IPS-15b (cell line): ENCODE data around the gene CDK4.
"Not testable (repeated sequence)": the region's sequence is repeated elsewhere in the genome, so short reads cannot be mapped to it uniquely, and the experiment has no call there.

ENCODE experiments used
- H3K27me3 ChIP-seq: one replicate; pipeline ENCODE4 v1.6.1; 2013; ENCODE audit warnings: low read length; ENCODE audit not compliant: control insufficient read depth, insufficient read depth
- H3K36me3 ChIP-seq: one replicate; pipeline ENCODE4 v1.6.1; 2013; ENCODE audit warnings: low read length; ENCODE audit not compliant: control insufficient read depth, insufficient read depth
- H3K4me1 ChIP-seq: one replicate; pipeline ENCODE4 v1.6.1; 2013; ENCODE audit warnings: mild to moderate bottlenecking, low read length; ENCODE audit not compliant: control insufficient read depth, insufficient read depth
- H3K4me3 ChIP-seq: one replicate; pipeline ENCODE4 v1.5.1; 2013; ENCODE audit warnings: low read depth, low read length
- H3K9ac ChIP-seq: one replicate; pipeline ENCODE4 v1.6.1; 2013; ENCODE audit warnings: low read depth, mild to moderate bottlenecking, low read length
- H3K9me3 ChIP-seq: one replicate; pipeline ENCODE4 v1.6.1; 2013; ENCODE audit warnings: mild to moderate bottlenecking, low read length; ENCODE audit not compliant: control insufficient read depth, insufficient read depth

The CDK4 gene

GRCh38 chr12:57724936-57725740 is 27.0 kb downstream of the CDK4 start:
- H3K9me3 ChIP-seq: no peaks in the 10 kb centered on the region
- no peaks in the 10 kb centered on the region for H3K4me1 ChIP-seq
- peaks cover 4% of the 10 kb centered on the region for H3K36me3 ChIP-seq
- peaks cover 68% of the 10 kb centered on the region for H3K27me3 ChIP-seq
- peak overlapping the region; percentile 18 for H3K4me3 ChIP-seq
- H3K9ac ChIP-seq: no peak overlapping the region

- Histone ChIP-seq H3K36me3 (peaks cover 5% of the 10 kb centered on the region), H3K27me3 (peaks cover 59% of the 10 kb centered on the region), H3K4me3 (no peak overlapping the region)
Observed at GRCh38 chr12:57724003-57724935, 27.8 kb downstream of the CDK4 start.

GRCh38 chr12:57723630-57723962 is 28.5 kb downstream of the CDK4 start:
- H3K9ac ChIP-seq: no peak overlapping the region
- peaks cover 5% of the 10 kb centered on the region for H3K36me3 ChIP-seq

More at GRCh38 chr12:57724003-57724935, 27.8 kb downstream of the CDK4 start:
- H3K4me1 ChIP-seq: no peaks in the 10 kb centered on the region
- no peaks in the 10 kb centered on the region for H3K9me3 ChIP-seq
- no peak overlapping the region for H3K9ac ChIP-seq

GRCh38 chr12:57722716-57723629 is 29.1 kb downstream of the CDK4 start:
- no peaks in the 10 kb centered on the region for H3K4me1 ChIP-seq
- no peak overlapping the region for H3K9ac ChIP-seq
- H3K27me3 ChIP-seq: peaks cover 48% of the 10 kb centered on the region
- peaks cover 5% of the 10 kb centered on the region for H3K36me3 ChIP-seq
- no peaks in the 10 kb centered on the region for H3K9me3 ChIP-seq
- H3K4me3 ChIP-seq: no peak overlapping the region

More at GRCh38 chr12:57723630-57723962, 28.5 kb downstream of the CDK4 start:
- H3K9me3 ChIP-seq: no peaks in the 10 kb centered on the region
- no peak overlapping the region for H3K4me3 ChIP-seq
- peaks cover 54% of the 10 kb centered on the region for H3K27me3 ChIP-seq
- no peaks in the 10 kb centered on the region for H3K4me1 ChIP-seq

- not testable (repeated sequence) for H3K36me3 ChIP-seq, H3K9me3 ChIP-seq, H3K4me3 ChIP-seq, H3K4me1 ChIP-seq, H3K9ac ChIP-seq
- H3K27me3 ChIP-seq: peaks cover 38% of the 10 kb centered on the region
Observed at GRCh38 chr12:57721846-57722608, 30.1 kb downstream of the CDK4 start.

- no peak overlapping the region for H3K9ac ChIP-seq
- no peaks in the 10 kb centered on the region for H3K9me3 ChIP-seq
- peaks cover 5% of the 10 kb centered on the region for H3K36me3 ChIP-seq
- no peak overlapping the region for H3K4me3 ChIP-seq
- no peaks in the 10 kb centered on the region for H3K4me1 ChIP-seq
- peaks cover 29% of the 10 kb centered on the region for H3K27me3 ChIP-seq
Observed at GRCh38 chr12:57720606-57721595, 31.2 kb downstream of the CDK4 start.

GRCh38 chr12:57719777-57720605 is 32.1 kb downstream of the CDK4 start:
- Histone ChIP-seq H3K9ac (no peak overlapping the region), H3K9me3 (no peaks in the 10 kb centered on the region), H3K36me3 (peaks cover 8% of the 10 kb centered on the region)

GRCh38 chr12:57718641-57719528 is 33.2 kb downstream of the CDK4 start:
- no peak overlapping the region for H3K9ac ChIP-seq
- no peaks in the 10 kb centered on the region for H3K9me3 ChIP-seq
- peaks cover 8% of the 10 kb centered on the region for H3K36me3 ChIP-seq
- H3K27me3 ChIP-seq: peaks cover 11% of the 10 kb centered on the region
- no peaks in the 10 kb centered on the region for H3K4me1 ChIP-seq
- H3K4me3 ChIP-seq: no peak overlapping the region

More at GRCh38 chr12:57719777-57720605, 32.1 kb downstream of the CDK4 start:
- Histone ChIP-seq H3K4me3 (no peak overlapping the region), H3K4me1 (no peaks in the 10 kb centered on the region), H3K27me3 (peaks cover 22% of the 10 kb centered on the region)
